ENCODE results near the gene NEU3. TPM values are rescaled to one million over a fixed set of nuclear protein-coding genes. Genes with fewer than 3 reads are reported as not detected.

NEU3 gene
- polyA plus RNA-seq, 1 donor (not counting 4 experiments of a cell fraction or from before 2014, with no cell fraction given) = 8.2 TPM

DNA sequence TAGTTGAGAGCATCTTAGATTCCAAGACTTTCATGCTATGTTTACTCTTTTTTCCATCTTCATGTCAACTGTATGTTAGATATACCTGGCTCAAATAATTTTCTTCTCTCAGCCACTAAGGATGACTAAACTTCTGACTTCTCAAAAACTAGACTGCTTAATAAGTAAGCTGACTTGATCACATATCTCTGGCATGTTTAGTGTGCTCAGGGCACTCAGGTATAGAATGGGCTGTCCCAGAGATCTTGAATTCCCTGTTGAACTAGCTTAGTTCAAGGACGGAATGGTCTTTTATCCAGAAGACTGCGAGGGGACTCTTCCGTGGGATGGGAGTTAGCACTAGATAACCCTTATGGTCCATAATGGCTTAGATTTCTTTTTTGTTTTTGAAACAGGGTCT, 13.0 kb downstream of the NEU3 start:
- Histone ChIP-seq H3K27me3 (ENCODE audit: control insufficient read depth, extremely low read depth, insufficient read depth, low read length) (no peaks in the 10 kb centered on the region), H3K36me3 (ENCODE audit: control insufficient read depth in 2 of 2, extremely low read depth in 1 of 2, insufficient read depth in 2 of 2, low read length in 2 of 2) (peaks cover 10 to 11% of the 10 kb centered on the region in 2 experiments), H3K27ac (ENCODE audit: control insufficient read depth, insufficient read depth, low read length) (no peak overlapping the region), H3K4me1 (ENCODE audit: control insufficient read depth, extremely low read depth, insufficient read depth, low read length) (no peaks in the 10 kb centered on the region), H3K9ac (ENCODE audit: control insufficient read depth, extremely low read depth, insufficient read depth, low read length) (no peak overlapping the region), H3K9me1 (ENCODE audit: control insufficient read depth, extremely low read depth, insufficient read depth, low read length) (no peaks in the 10 kb centered on the region), H3K9me3 (ENCODE audit: control insufficient read depth, low read depth, low read length) (no peaks in the 10 kb centered on the region), H3K4me2 (ENCODE audit: control insufficient read depth, extremely low read depth, insufficient read depth, low read depth, low read length) (no peak overlapping the region), H4K20me1 (ENCODE audit: control insufficient read depth, extremely low read depth, insufficient read depth, low read length) (no peaks in the 10 kb centered on the region), H3K79me2 (ENCODE audit: control insufficient read depth, insufficient read depth, low read length) (no peaks in the 10 kb centered on the region), H2AFZ (ENCODE audit: control insufficient read depth, low read length) (no peak overlapping the region), H3K4me3 (ENCODE audit: control insufficient read depth in 2 of 3, extremely low read depth in 1 of 3, insufficient read depth in 2 of 3, low read depth in 1 of 3, low read length in 3 of 3) (no peak overlapping the region)
- TF ChIP-seq, protein P1, sequence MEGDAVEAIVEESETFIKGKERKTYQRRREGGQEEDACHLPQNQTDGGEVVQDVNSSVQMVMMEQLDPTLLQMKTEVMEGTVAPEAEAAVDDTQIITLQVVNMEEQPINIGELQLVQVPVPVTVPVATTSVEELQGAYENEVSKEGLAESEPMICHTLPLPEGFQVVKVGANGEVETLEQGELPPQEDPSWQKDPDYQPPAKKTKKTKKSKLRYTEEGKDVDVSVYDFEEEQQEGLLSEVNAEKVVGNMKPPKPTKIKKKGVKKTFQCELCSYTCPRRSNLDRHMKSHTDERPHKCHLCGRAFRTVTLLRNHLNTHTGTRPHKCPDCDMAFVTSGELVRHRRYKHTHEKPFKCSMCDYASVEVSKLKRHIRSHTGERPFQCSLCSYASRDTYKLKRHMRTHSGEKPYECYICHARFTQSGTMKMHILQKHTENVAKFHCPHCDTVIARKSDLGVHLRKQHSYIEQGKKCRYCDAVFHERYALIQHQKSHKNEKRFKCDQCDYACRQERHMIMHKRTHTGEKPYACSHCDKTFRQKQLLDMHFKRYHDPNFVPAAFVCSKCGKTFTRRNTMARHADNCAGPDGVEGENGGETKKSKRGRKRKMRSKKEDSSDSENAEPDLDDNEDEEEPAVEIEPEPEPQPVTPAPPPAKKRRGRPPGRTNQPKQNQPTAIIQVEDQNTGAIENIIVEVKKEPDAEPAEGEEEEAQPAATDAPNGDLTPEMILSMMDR (optimal IDR thresholded peaks at IDR 0.05 in 1 of 3, IDR thresholded peaks at IDR 0.05 in 1 of 3, conservative IDR thresholded peaks at IDR 0.05 in 1 of 3; ENCODE audit: extremely low read depth in 1 of 3, insufficient read depth in 2 of 3, low read length in 3 of 3) = no peak
- TF ChIP-seq EZH2 (IDR thresholded peaks at IDR 0.05; ENCODE audit: low read length) = no peak
- FAIRE-seq = no peak
- dilution Hi-C loops (cut with MboI; ENCODE audit: extremely low pct_ligation_motif_present, low sequenced_read_pairs) = no loop called here
- no peak for DNase-seq (ENCODE audit: low read depth, low spot score)

DNA sequence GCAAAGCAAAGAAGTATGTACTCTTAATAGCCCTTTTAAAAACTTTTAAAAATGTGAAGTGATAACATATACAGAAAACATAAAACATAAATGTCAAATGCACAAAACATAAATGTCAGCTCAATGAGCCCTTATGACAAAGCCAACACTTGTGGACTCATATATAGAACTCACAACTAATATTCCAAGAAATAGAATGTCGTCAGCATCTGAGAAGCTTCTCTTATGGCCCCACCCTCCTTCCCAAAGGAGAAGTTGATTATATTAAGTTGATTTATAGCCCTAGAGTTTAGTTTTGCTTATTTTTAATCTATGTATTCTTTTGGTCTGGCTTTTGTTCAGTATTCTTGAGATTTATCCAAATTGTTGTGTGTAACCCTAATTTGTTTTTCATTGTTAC, 13.8 kb downstream of the NEU3 start:
- DNase-seq (ENCODE audit: low read depth, low spot score) = no peak
- Histone ChIP-seq H3K4me3 (ENCODE audit: control insufficient read depth in 2 of 3, extremely low read depth in 1 of 3, insufficient read depth in 2 of 3, low read depth in 1 of 3, low read length in 3 of 3) (no peak overlapping the region), H3K27me3 (ENCODE audit: control insufficient read depth, extremely low read depth, insufficient read depth, low read length) (no peaks in the 10 kb centered on the region), H3K36me3 (ENCODE audit: control insufficient read depth in 2 of 2, extremely low read depth in 1 of 2, insufficient read depth in 2 of 2, low read length in 2 of 2) (peaks cover 10 to 12% of the 10 kb centered on the region in 2 experiments), H3K9me3 (ENCODE audit: control insufficient read depth, low read depth, low read length) (no peaks in the 10 kb centered on the region), H3K4me1 (ENCODE audit: control insufficient read depth, extremely low read depth, insufficient read depth, low read length) (no peaks in the 10 kb centered on the region), H4K20me1 (ENCODE audit: control insufficient read depth, extremely low read depth, insufficient read depth, low read length) (no peaks in the 10 kb centered on the region), H3K79me2 (ENCODE audit: control insufficient read depth, insufficient read depth, low read length) (no peaks in the 10 kb centered on the region), H2AFZ (ENCODE audit: control insufficient read depth, low read length) (no peak overlapping the region), H3K9me1 (ENCODE audit: control insufficient read depth, extremely low read depth, insufficient read depth, low read length) (no peaks in the 10 kb centered on the region), H3K27ac (ENCODE audit: control insufficient read depth, insufficient read depth, low read length) (no peak overlapping the region), H3K9ac (ENCODE audit: control insufficient read depth, extremely low read depth, insufficient read depth, low read length) (no peak overlapping the region), H3K4me2 (ENCODE audit: control insufficient read depth, extremely low read depth, insufficient read depth, low read depth, low read length) (no peak overlapping the region)
- FAIRE-seq = no peak
- TF ChIP-seq, protein P1 (optimal IDR thresholded peaks at IDR 0.05 in 1 of 3, IDR thresholded peaks at IDR 0.05 in 1 of 3, conservative IDR thresholded peaks at IDR 0.05 in 1 of 3; ENCODE audit: extremely low read depth in 1 of 3, insufficient read depth in 2 of 3, low read length in 3 of 3) = no peak
- TF ChIP-seq EZH2 (IDR thresholded peaks at IDR 0.05; ENCODE audit: low read length) = no peak
- dilution Hi-C loops (cut with MboI; ENCODE audit: extremely low pct_ligation_motif_present, low sequenced_read_pairs) = no loop called here
